ENCODE data around the gene FBXO2.
"Not testable (repeated sequence)": the region's sequence is repeated elsewhere in the genome, so short reads cannot be mapped to it uniquely, and the experiment has no call there.

Gene FBXO2

GRCh38 chr1:11616766-11617165 is 37.5 kb downstream of the FBXO2 start:
- in situ Hi-C loops (cut with HindIII; ENCODE audit: low pct_ligation_motif_present, low sequenced_read_pairs): no loop called here
- H3K36me3 ChIP-seq (replicated peaks): no peaks in the 10 kb centered on the region
- H3K27me3 ChIP-seq (replicated peaks): no peaks in the 10 kb centered on the region
- no peak overlapping the region for H3K4me3 ChIP-seq (ENCODE audit: low read depth, low read length)
- TF ChIP-seq CTCF (IDR thresholded peaks at IDR 0.05; ENCODE audit: low read depth, low read length, missing control alignments): no peak
- no peak for DNase-seq
- no peak overlapping the region for H3K27ac ChIP-seq

- Histone ChIP-seq H3K4me3 (ENCODE audit: low read depth, low read length) (no peak overlapping the region), H3K36me3 (replicated peaks) (no peaks in the 10 kb centered on the region), H3K27ac (no peak overlapping the region), H3K27me3 (replicated peaks) (no peaks in the 10 kb centered on the region)
- TF ChIP-seq CTCF (IDR thresholded peaks at IDR 0.05; ENCODE audit: low read depth, low read length, missing control alignments): no peak
- DNase-seq: no peak
- in situ Hi-C loops (cut with HindIII; ENCODE audit: low pct_ligation_motif_present, low sequenced_read_pairs): no loop called here
Observed at GRCh38 chr1:11615090-11615489, 39.1 kb downstream of the FBXO2 start.

GRCh38 chr1:11613347-11613746 is 40.9 kb downstream of the FBXO2 start:
- Histone ChIP-seq H3K27ac (no peak overlapping the region), H3K4me3 (ENCODE audit: low read depth, low read length) (no peak overlapping the region), H3K36me3 (replicated peaks) (no peaks in the 10 kb centered on the region), H3K27me3 (replicated peaks) (no peaks in the 10 kb centered on the region)
- in situ Hi-C loops (cut with HindIII; ENCODE audit: low pct_ligation_motif_present, low sequenced_read_pairs): no loop called here
- DNase-seq: no peak
- TF ChIP-seq CTCF (IDR thresholded peaks at IDR 0.05; ENCODE audit: low read depth, low read length, missing control alignments): no peak

- no peak for DNase-seq
- TF ChIP-seq CTCF (IDR thresholded peaks at IDR 0.05; ENCODE audit: low read depth, low read length, missing control alignments): no peak
- no peak overlapping the region for H3K27ac ChIP-seq
- H3K27me3 ChIP-seq (replicated peaks): no peaks in the 10 kb centered on the region
- no peak overlapping the region for H3K4me3 ChIP-seq (ENCODE audit: low read depth, low read length)
- no peaks in the 10 kb centered on the region for H3K36me3 ChIP-seq (replicated peaks)
- in situ Hi-C loops (cut with HindIII; ENCODE audit: low pct_ligation_motif_present, low sequenced_read_pairs): no loop called here
Observed at GRCh38 chr1:11611638-11612327, 42.4 kb downstream of the FBXO2 start.

GRCh38 chr1:11610629-11611180 is 43.5 kb downstream of the FBXO2 start:
- no peak overlapping the region for H3K4me3 ChIP-seq (ENCODE audit: low read depth, low read length)
- H3K27ac ChIP-seq: no peak overlapping the region
- no peak for TF ChIP-seq CTCF (IDR thresholded peaks at IDR 0.05; ENCODE audit: low read depth, low read length, missing control alignments)
- H3K27me3 ChIP-seq (replicated peaks): no peaks in the 10 kb centered on the region
- DNase-seq: no peak
- no peaks in the 10 kb centered on the region for H3K36me3 ChIP-seq (replicated peaks)
- in situ Hi-C loops (cut with HindIII; ENCODE audit: low pct_ligation_motif_present, low sequenced_read_pairs): no loop called here

- H3K27ac ChIP-seq; H3K27me3 ChIP-seq (replicated peaks); DNase-seq; in situ Hi-C loops (cut with HindIII; ENCODE audit: low pct_ligation_motif_present, low sequenced_read_pairs); H3K36me3 ChIP-seq (replicated peaks); H3K4me3 ChIP-seq (ENCODE audit: low read depth, low read length): not testable (repeated sequence)
Observed at GRCh38 chr1:11609378-11609777, 44.9 kb downstream of the FBXO2 start.

- DNase-seq; H3K27ac ChIP-seq; in situ Hi-C loops (cut with HindIII; ENCODE audit: low pct_ligation_motif_present, low sequenced_read_pairs); H3K27me3 ChIP-seq (replicated peaks); H3K36me3 ChIP-seq (replicated peaks); H3K4me3 ChIP-seq (ENCODE audit: low read depth, low read length): not testable (repeated sequence)
Observed at GRCh38 chr1:11608596-11609130, 45.6 kb downstream of the FBXO2 start.
